GM20431 (cell line): Measurements from ENCODE around the gene MAN1C1.
"Not testable (repeated sequence)": the region's sequence is repeated elsewhere in the genome, so short reads cannot be mapped to it uniquely, and the experiment has no call there.

Experiments used
- in situ Hi-C: fragments of 300-500 bp; cut with MseI, MboI; formaldehyde crosslinking; loops from one replicate; pipeline ENCODE4 v1.15.0; 2020; ENCODE audit warnings: low sequenced_read_pairs; ENCODE audit not compliant: unreplicated experiment

MAN1C1 gene

DNA sequence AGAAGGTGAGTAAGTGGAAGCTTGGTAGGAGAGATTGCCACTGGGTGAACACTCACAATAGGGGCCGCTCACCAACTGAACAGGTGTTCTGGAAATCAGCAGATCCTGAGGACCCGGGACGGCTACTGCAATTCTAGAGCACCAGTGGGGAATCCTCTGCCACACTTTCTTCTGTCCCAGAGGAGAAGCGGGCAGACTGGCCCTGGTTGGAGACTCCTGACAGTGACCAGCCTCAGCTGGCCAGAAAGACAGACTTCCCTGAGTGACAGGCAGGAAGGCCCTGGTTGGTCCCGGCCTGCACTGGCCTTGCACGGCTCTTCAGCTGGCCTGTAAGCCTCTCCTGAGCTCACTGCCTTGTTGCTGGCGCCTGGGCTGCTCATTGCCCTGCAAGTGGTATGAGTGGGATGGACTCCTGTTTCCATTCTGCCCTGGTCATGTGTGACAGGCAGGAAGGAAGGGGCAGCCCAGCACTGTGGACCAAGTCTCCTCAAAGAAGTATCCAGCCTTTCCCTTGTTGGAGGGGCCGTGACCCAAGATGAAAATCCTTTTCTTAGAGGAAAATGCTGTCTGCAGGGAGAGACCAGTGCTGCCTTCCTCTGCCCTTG, 34.5 kb downstream of the MAN1C1 start:
- in situ Hi-C loops: no loop called here

GRCh38 chr1:25651824-25652741, 35.5 kb downstream of the MAN1C1 start:
- in situ Hi-C loops: no loop called here

GRCh38 chr1:25653558-25653957, 37.0 kb downstream of the MAN1C1 start:
- in situ Hi-C loops: no loop called here

DNA sequence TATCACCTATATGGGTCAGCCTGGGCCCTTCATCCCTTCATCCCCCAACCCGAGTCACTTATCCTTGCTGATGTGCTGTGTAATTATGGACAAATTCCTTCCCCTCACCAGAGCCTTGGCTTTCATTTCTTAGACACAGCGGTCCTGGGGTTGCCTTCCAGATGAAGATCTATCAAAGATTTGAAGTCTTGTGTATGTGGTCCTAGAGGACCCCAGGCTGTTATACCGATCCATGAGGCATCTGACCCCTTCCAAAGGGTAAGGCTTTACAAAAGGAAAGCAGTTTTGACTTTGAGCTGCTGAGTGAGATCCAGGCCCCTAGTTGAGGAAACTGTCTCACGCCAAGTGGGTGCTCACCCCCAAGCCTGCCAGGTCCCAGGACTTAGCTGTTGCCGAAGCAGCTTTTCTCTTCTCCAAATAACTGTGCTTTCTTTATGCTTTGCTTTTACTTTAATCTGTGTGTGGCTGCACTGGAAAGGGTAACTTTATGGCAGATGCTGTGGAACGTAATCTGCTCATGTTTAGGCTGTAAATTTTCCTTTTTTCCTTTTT, 37.6 kb downstream of the MAN1C1 start:
- in situ Hi-C loops: no loop called here

DNA sequence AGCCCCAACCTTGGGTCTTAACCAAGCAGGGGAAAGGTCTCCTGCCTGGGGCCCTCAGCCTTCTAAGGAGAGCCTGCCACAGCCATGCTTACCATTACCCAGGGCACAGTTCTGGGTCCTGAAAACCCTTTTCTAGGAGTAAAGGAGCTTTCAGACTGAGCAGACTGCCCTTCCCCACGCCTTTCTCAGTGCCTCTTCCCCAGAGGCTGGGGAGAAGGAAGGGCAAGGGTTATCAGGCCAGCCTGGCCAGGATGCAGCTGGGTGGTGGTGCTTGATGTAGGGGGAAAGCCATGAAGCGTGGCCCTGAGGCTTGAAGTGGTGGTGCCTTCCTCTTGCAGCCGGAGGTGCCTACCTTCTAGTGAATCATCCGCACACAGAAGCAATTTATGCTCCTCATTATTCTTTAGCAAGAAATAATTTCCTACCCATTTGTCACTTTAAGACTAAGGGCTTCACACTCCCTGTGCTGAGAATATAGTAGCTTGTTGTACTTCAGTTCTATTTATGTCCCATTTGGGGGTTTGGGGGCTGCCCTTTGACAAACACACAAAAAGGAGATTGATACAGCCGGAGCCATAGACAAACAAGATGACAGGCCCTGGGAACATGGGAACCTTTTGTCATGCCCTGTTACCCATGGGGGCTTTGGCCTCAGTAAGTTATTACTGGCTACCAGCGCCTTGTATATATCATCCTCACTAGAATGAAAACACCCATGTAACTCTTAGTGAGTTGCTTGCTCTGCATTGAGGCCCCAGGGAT, 40.7 kb downstream of the MAN1C1 start:
- in situ Hi-C loops: no loop called here

DNA sequence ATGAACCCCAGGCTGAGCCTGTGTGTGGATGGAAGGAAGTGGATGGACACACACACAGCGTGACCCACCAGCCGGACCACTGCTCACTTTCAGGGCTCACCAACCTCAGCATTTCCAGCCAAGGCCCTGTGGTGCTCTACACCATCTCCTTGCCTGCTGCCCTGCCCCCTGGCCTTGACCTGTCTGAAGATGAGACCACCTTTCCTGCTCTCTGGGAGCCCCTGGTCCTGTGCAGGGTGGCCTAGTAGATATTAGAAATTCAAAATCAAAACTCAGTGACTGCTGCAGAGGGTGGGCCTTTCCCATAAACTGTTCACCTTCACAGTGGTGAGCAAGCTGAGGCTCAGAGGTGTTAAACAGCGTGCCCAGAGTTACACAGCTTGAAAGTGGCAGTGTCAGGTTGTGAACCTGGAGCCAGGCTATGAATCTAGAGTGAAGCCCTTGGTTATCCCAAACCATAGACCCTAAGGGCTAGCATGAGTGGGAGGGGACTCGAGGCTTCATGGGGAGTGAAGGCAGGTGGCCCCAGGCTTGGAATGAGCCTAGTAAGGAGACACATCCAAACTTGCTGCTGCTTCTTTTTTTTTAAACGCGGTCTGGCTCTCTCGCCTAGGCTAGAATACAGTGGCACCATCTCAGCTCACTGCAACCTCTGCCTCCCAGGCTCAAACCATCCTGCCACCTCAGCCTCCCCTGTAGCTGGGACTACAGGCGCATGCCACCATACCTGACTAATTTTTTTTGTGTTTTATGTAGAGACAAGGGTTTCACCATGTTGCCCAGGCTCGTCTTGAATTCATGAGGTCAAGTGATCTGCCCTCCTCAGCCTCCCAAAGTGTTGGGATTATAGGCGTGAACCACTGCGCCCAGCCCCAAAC, 41.5 kb downstream of the MAN1C1 start:
- in situ Hi-C loops: no loop called here

DNA sequence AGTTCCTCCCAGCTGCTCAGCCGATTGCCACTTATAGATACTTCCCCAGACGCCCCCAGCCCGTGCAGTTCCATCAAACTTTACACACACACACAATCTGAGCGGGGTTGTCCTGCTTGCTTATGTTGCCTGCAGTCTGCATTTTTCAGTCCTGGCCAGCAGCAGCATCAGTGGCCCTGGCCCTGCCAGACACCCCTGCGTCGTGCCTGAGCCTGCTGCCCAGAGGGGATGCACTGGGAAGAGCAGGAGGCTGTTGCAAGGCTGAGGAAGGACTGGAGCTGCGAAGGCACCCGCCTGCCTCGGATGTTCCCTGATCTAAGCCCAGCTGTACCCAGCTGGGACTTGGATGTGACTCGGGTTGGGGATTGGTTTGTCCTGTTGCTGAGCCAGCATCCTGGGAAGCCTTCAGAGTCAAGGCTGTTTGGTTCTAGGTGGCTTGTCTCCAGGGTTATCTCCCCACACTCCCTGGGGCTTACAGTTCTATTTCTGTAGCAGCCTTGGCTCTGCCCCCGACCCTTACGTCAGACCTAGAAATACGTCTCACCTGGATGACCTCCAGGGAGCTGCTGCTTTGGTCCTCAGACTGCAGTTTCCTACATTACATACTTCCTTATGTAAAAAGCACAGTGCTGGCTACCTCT, 42.3 kb downstream of the MAN1C1 start:
- in situ Hi-C loops: no loop called here

GRCh38 chr1:25661043-25661815, 44.6 kb downstream of the MAN1C1 start:
- in situ Hi-C loops: no loop called here

DNA sequence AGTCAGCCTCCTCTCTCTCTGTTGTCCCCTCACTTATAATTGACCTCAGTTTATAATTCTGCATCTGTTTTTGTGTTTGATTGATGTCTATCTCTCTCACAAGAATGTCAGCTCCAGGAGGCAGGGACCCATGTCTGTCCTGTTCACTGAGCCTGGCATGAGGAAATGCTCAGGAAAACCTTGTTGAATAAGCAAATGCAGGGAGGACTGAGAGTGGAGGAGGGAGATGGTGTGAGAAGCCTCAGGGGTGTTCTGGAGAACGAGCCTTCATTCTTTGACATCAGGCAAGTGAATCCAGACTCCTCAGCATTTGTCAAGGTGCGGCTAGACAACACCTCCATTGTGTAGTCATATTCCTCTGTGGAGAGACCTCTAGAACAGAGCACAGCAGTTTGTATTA, 45.5 kb downstream of the MAN1C1 start:
- in situ Hi-C loops: no loop called here

GRCh38 chr1:25662959-25663358, 46.4 kb downstream of the MAN1C1 start:
- in situ Hi-C loops: not testable (repeated sequence)

- in situ Hi-C loops: no loop called here
These were observed 48.0 kb downstream of the MAN1C1 start for GRCh38 chr1:25664357-25665199.

DNA sequence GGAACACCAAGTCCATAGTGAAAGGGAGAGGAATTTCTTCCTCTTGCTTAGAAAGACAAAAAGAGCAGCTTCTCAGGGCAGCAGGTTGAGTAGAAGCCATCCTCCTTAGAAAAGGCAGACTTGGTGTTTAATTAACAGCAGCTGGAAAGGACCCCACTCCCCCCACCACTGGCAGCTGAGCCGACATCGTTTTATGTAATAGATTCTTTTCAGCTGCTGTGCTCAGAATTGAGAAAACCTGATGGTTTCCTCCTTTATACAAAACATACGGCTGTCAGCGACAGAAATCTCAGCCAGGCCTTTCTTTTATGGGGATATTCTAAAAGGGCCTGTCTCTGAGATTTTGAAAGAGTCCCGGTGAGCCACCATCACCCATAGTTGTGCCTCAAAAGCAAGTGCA, 49.9 kb downstream of the MAN1C1 start:
- in situ Hi-C loops: no loop called here

DNA sequence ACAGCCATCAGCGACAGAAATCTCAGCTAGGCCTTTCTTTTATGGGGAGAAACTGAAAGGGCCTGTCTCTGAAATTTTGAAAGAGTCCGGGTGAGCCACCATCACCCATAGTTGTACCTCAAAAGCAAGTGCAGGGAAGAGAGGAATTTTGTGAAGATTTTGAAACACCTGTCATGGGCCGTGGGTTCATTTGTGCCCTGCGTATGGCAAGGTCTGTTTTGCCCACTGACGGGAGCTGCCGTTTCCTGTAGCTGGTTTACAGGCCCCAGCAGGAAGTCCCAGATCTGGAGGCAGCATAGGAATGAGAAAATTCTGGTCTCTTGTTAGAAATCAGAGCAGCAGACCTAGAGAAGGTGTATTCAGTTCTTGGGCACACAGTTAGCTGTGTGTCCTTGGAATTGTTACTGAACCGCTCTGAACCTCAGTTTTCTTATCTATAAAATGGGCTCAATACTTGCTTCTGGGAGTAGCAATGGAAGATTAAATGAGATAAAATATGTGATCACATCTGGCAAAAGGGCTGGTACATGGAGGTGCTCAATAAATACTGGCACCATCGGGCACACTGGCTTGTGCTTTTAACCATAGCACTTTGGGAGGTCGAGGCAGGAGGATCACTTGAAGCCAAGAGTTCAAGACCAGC, 52.5 kb downstream of the MAN1C1 start:
- in situ Hi-C loops: no loop called here

DNA sequence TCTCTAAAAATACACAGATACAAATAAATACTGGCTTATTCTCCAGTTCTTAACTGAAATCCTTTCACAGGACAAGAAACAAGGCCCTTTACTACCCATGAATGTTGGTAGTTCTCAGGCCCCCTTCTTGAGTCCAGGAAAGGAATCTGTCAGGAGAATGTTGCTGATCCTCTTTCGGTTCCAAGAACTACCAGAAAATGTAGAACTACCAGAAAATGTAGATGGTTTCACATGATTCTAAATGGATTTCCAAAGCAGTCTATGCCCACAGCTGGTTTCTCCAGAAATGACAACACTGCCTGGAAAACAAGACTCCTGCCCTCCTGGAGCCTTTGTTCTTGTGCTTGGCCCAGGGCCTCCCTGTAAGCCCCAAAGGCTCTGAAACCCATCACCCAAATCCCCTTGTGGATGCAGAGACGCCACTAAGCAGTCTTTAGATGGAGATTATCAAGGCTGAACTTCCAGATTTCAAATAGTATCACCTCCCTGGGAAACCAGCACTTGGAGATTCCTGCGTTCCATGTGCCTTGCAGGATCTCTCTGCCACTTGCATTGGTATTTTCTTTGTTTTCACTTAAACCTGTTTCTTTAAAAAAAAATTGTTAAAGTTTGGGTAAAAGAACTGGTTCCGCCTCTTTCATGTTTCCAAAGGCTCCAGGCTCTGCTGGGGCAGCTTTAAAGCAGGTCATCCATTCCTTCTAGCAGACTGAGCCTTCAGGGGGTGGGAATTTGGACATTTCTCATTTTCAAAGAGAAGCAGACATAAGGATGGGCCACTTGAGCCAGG, 53.4 kb downstream of the MAN1C1 start:
- in situ Hi-C loops: no loop called here

- in situ Hi-C loops: no loop called here
These were observed 55.3 kb downstream of the MAN1C1 start for GRCh38 chr1:25671929-25672328.

DNA sequence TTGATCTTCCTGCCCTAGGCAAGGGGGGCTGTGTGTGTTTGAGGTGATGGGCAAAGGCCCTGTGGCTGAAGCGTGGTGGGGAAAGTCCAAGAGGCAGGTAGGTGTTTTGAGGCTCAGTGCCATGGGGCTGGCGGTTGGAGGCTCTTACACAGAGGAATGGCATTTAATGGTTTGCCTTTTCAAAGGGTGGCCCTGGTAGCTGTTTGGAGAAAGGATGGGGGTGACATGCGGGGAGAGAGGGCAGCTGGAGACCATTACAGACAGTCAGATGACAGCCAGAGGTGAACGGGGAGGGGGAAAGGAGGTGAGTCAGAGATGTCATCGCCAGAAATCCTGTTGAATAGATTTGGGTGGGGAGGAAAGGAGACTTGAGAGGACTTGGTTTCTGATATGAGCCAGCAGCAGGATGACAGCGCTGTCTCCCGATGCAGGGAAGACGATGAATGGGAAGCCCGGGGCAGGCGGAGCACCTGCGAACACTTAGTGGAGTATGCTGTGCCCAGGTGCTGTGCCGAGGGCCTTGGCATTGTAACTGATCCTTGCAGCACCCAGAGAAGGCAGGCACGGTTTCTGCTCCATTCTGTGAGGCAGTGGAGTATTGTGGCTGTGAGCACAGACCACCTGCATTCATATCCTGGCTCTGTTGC, 56.3 kb downstream of the MAN1C1 start:
- in situ Hi-C loops: no loop called here
